ENCODE results near the gene ZNF284. TPM values are rescaled to one million over a fixed set of nuclear protein-coding genes. Genes with fewer than 3 reads are reported as not detected.
A peak's percentile ranks its signal among the peaks of the same experiment; 100 is the strongest.

The ZNF284 gene
- total RNA-seq, 4 donors from 2014 or later: 0.38 to 1.3 (median 0.63) TPM

- in situ Hi-C loops (cut with MboI; ENCODE audit: low sequenced_read_pairs in 4 of 4): no loop called here
- no peak for DNase-seq
- H3K27ac ChIP-seq: no peak overlapping the region
- peaks cover 25 to 66% of the 10 kb centered on the region in 2 donors for H3K36me3 ChIP-seq
- ATAC-seq: no peak
- H3K27me3 ChIP-seq: no peaks in the 10 kb centered on the region
- H3K9me3 ChIP-seq: peaks cover 12 to 75% (median 20%) of the 10 kb centered on the region in 3 donors
- H3K4me3 ChIP-seq: peak overlapping the region in 1 of 4 donors; percentile 8
- TF ChIP-seq POLR2A (IDR thresholded peaks at IDR 0.05): no peak
- TF ChIP-seq, protein P1, sequence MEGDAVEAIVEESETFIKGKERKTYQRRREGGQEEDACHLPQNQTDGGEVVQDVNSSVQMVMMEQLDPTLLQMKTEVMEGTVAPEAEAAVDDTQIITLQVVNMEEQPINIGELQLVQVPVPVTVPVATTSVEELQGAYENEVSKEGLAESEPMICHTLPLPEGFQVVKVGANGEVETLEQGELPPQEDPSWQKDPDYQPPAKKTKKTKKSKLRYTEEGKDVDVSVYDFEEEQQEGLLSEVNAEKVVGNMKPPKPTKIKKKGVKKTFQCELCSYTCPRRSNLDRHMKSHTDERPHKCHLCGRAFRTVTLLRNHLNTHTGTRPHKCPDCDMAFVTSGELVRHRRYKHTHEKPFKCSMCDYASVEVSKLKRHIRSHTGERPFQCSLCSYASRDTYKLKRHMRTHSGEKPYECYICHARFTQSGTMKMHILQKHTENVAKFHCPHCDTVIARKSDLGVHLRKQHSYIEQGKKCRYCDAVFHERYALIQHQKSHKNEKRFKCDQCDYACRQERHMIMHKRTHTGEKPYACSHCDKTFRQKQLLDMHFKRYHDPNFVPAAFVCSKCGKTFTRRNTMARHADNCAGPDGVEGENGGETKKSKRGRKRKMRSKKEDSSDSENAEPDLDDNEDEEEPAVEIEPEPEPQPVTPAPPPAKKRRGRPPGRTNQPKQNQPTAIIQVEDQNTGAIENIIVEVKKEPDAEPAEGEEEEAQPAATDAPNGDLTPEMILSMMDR (IDR thresholded peaks at IDR 0.05 in 4 of 5, conservative IDR thresholded peaks at IDR 0.05 in 1 of 5): no peak
- intact Hi-C loops (cut with DNase I; ENCODE audit: low total_unique reads): no loop called here
- H3K4me1 ChIP-seq: no peaks in the 10 kb centered on the region
Measured at GRCh38 chr19:44032001-44032610, 39.9 kb upstream of the ZNF284 start.

DNA sequence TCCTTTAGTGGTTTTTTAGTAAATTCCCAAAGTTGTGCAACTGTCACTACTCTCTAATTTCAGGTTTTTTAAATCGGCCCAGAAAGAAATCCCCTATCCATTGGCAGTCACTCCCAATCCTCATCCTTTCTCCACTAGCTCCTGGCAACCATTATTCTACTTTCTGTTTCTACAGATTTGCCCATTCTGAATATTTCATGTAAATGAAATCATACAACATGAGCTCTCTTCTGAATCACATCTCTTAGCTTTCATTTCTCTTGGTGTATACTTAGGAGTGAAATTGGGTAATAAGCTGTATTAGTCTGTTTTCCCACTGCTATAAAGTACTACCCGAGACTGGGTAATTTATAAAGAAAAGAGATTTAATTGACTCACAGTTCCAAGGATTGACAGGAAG is 29.8 kb upstream of the ZNF284 start:
- Histone ChIP-seq H3K36me3 (no peaks in the 10 kb centered on the region), H3K4me1 (no peaks in the 10 kb centered on the region), H3K9me3 (peaks cover 0 to 4% (median 0%) of the 10 kb centered on the region in 3 donors), H3K27ac (no peak overlapping the region), H3K4me3 (no peak overlapping the region), H3K27me3 (peaks cover 0 to 15% (median 0%) of the 10 kb centered on the region in 3 donors)
- no peak for TF ChIP-seq POLR2A (IDR thresholded peaks at IDR 0.05)
- TF ChIP-seq, protein P1 (IDR thresholded peaks at IDR 0.05 in 4 of 5, conservative IDR thresholded peaks at IDR 0.05 in 1 of 5): no peak
- ATAC-seq (no peak), DNase-seq (no peak)
- intact Hi-C loops (cut with DNase I; ENCODE audit: low total_unique reads) (no loop called here), in situ Hi-C loops (cut with MboI; ENCODE audit: low sequenced_read_pairs in 4 of 4) (no loop called here)

DNA sequence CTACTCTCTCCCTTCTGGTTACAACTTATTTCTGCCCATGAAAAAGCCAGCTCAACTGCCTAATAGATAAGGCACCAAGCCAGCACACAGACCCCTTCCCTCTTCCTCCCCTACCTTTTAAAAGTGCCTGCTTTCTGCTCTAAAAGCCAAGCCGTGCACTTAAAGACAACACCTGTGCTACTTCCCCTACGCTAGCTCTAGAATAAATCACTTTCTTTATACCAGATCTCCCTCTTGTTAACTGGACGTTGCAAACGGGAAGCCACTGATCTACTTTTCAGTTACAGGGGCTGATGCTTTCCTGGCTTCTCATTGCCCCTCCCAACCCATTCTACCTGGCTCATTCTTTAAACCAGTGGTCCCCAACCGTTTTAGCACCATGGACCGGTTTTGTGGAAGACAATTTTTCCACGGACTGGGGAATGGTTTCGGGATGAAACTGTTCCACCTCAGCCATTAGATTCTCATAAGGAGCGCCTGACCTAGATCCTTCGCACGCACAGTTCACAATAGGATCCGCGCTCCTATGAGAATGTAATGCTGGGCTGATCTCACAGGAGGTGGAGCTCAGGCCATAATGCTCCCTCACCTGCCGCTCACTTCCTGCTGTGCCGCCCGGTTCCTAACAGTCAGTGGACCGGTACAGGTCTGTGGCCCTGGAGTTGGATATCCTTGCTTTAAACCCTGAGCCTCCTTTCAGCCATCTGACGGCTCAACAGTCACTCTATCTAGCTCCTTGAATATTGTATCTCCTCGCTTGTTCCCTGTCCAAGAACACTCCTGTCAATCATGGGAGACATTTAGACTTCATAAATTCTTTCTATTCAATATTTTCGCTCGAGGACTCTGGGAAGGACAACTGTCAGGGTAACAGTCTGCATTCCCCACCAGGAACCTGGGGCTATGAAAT is 21.0 kb upstream of the ZNF284 start:
- H3K9me3 ChIP-seq: peaks cover 0 to 18% (median 3%) of the 10 kb centered on the region in 3 donors
- ATAC-seq (no peak), DNase-seq (no peak)
- H3K4me1 ChIP-seq: peaks cover 12 to 18% of the 10 kb centered on the region in 2 donors
- H3K4me3 ChIP-seq: peak overlapping the region; percentile 72 to 84 (median 81)
- in situ Hi-C loops (cut with MboI; ENCODE audit: low sequenced_read_pairs in 4 of 4): loop anchor here in 1 of 4 donors (10.0 kb wide), 2 partner anchors 46 to 94 kb away; partner anchors contain the start of genes ZNF230 and ZNF234
- no peak for TF ChIP-seq POLR2A (IDR thresholded peaks at IDR 0.05)
- TF ChIP-seq, protein P1 (IDR thresholded peaks at IDR 0.05 in 4 of 5, conservative IDR thresholded peaks at IDR 0.05 in 1 of 5): no peak
- H3K27me3 ChIP-seq: peaks cover 0 to 27% (median 5%) of the 10 kb centered on the region in 3 donors
- H3K36me3 ChIP-seq: peaks cover 5 to 21% of the 10 kb centered on the region in 2 donors
- H3K27ac ChIP-seq: peak overlapping the region; percentile 29 to 81 (median 72)
- intact Hi-C loops (cut with DNase I; ENCODE audit: low total_unique reads): loop anchor here (1.0 to 10.0 kb wide), 8 partner anchors 26 to 306 kb away; partner anchors contain the start of genes ZNF112, ZNF155, ZNF221 and ZNF222

GRCh38 chr19:44051650-44052402 is 20.1 kb upstream of the ZNF284 start, which contains the start of gene ZNF223:
ZNF223 (plus strand) TSS chr19:44052036; CDS start chr19:44055177, 3,141 bp downstream.
- Histone ChIP-seq H3K4me1 (peaks cover 12 to 18% of the 10 kb centered on the region in 2 donors), H3K27ac (peak within 1 kb of the TSS; percentile 73 to 81 (median 78)), H3K9me3 (peaks cover 0 to 16% (median 3%) of the 10 kb centered on the region in 3 donors), H3K36me3 (peaks cover 5 to 25% of the 10 kb centered on the region in 2 donors), H3K27me3 (peaks cover 0 to 25% (median 5%) of the 10 kb centered on the region in 3 donors), H3K4me3 (peak within 1 kb of the TSS; percentile 72 to 84 (median 81))
- in situ Hi-C loops (cut with MboI; ENCODE audit: low sequenced_read_pairs in 4 of 4): loop anchor here in 1 of 4 donors (10.0 kb wide), 2 partner anchors 47 to 93 kb away; partner anchors contain the start of genes ZNF230 and ZNF234
- ATAC-seq (peak; percentile 100), DNase-seq (peak; percentile 94)
- TF ChIP-seq, protein P1 (IDR thresholded peaks at IDR 0.05 in 4 of 5, conservative IDR thresholded peaks at IDR 0.05 in 1 of 5): no peak
- no peak for TF ChIP-seq POLR2A (IDR thresholded peaks at IDR 0.05)
- intact Hi-C loops (cut with DNase I; ENCODE audit: low total_unique reads): loop anchor here (1.0 to 10.0 kb wide), 10 partner anchors 20 to 305 kb away; partner anchors contain the start of genes ZNF112, ZNF155, ZNF221 and ZNF222

All from gastrocnemius medialis (tissue), 4 donors.